WTC11 (cell line): ENCODE data around the gene TESK2. TPM values are rescaled to one million over a fixed set of nuclear protein-coding genes. Genes with fewer than 3 reads are reported as not detected.

Source experiments
- ATAC-seq: fragments of 200-7000 bp; cut with Tn5 transposase; 2 replicates; pipeline ENCODE4 v1.10.0; 2021; ENCODE audit warnings: mild to moderate bottlenecking, moderate library complexity
- CTCF ChIA-PET: fragments of 300-600 bp; sonication (Branson Sonifier 250); formaldehyde crosslinking; loops from one replicate; lab custom pipeline; 2021; ENCODE audit warnings: antibody characterized with exemption; lab: Charles Lee
- POLR2A ChIA-PET: fragments of 350-600 bp; sonication (Branson Sonifier 250); formaldehyde crosslinking; loops from one replicate; lab custom pipeline; 2021; ENCODE audit warnings: antibody characterized with exemption; lab: Charles Lee
- DNase-seq: peaks from one replicate; pipeline ENCODE4 v3.0.0; 2021; ENCODE audit warnings: low spot score
- H3K27ac Mint-ChIP-seq: 2 replicates; pipeline ENCODE4 v1.8.0; 2021; ENCODE audit warnings: mixed read lengths
- H3K27me3 Mint-ChIP-seq: 2 replicates; pipeline ENCODE4 v1.8.0; 2021; ENCODE audit warnings: low read depth, mild to moderate bottlenecking, moderate library complexity, mixed read lengths
- H3K36me3 Mint-ChIP-seq: 2 replicates; pipeline ENCODE4 v1.8.0; 2021; ENCODE audit warnings: mixed read lengths
- H3K4me1 Mint-ChIP-seq: 2 replicates; pipeline ENCODE4 v1.8.0; 2022; ENCODE audit warnings: mixed read lengths
- H3K4me3 Mint-ChIP-seq: 2 replicates; pipeline ENCODE4 v1.8.0; 2021; ENCODE audit warnings: mild to moderate bottlenecking, moderate library complexity, mixed read lengths
- H3K9me3 Mint-ChIP-seq: 2 replicates; pipeline ENCODE4 v1.8.0; 2021; ENCODE audit warnings: mixed read lengths
- FOXJ3 ChIP-seq: sonication (generic); formaldehyde crosslinking; IDR thresholded peaks from 2 replicates; pipeline ENCODE4 v1.9.0; 2021; ENCODE audit warnings: missing genetic modification reagents, mild to moderate bottlenecking, borderline replicate concordance
- FOXK1 ChIP-seq: sonication (generic); formaldehyde crosslinking; IDR thresholded peaks from 2 replicates; pipeline ENCODE4 v1.8.0; 2022; ENCODE audit warnings: mild to moderate bottlenecking, moderate library complexity, missing genetic modification reagents
- GABPB1 ChIP-seq: sonication (generic); formaldehyde crosslinking; IDR thresholded peaks from 2 replicates; pipeline ENCODE4 v1.8.1; 2023; ENCODE audit warnings: mild to moderate bottlenecking, missing genetic modification reagents
- GTF2I ChIP-seq: fragments of 250-450 bp; sonication (Bioruptor Pico); conservative IDR thresholded peaks from 2 replicates; pipeline ENCODE4 v1.4.0; 2021; ENCODE audit warnings: mild to moderate bottlenecking
- JAZF1 ChIP-seq: fragments of 250-450 bp; sonication (Bioruptor Pico); IDR thresholded peaks from 2 replicates; pipeline ENCODE4 v1.9.0; 2021; ENCODE audit warnings: moderate library complexity, mild to moderate bottlenecking, inconsistent platforms
- JUN ChIP-seq: sonication (generic); formaldehyde crosslinking; IDR thresholded peaks from 2 replicates; pipeline ENCODE4 v1.8.0; 2023; ENCODE audit warnings: mild to moderate bottlenecking, missing genetic modification reagents
- MYBL2 ChIP-seq: sonication (generic); formaldehyde crosslinking; IDR thresholded peaks from 2 replicates; pipeline ENCODE4 v1.8.1; 2023; ENCODE audit warnings: mild to moderate bottlenecking, moderate library complexity, missing genetic modification reagents
- NR1H2 ChIP-seq: sonication (generic); formaldehyde crosslinking; IDR thresholded peaks from 2 replicates; pipeline ENCODE4 v1.9.0; 2021; ENCODE audit warnings: mild to moderate bottlenecking, moderate library complexity, missing genetic modification reagents
- NR2C2 ChIP-seq: sonication (generic); formaldehyde crosslinking; IDR thresholded peaks from 2 replicates; pipeline ENCODE4 v1.8.0; 2022; ENCODE audit warnings: mild to moderate bottlenecking, missing genetic modification reagents
- SP1 ChIP-seq: sonication (generic); formaldehyde crosslinking; conservative IDR thresholded peaks from 2 replicates; pipeline ENCODE4 v1.8.1; 2022; ENCODE audit warnings: missing genetic modification reagents
- TEAD4 ChIP-seq: sonication (generic); formaldehyde crosslinking; IDR thresholded peaks from 2 replicates; pipeline ENCODE4 v1.8.0; 2022; ENCODE audit warnings: mild to moderate bottlenecking, missing genetic modification reagents
- ZNF138 ChIP-seq: sonication (generic); formaldehyde crosslinking; conservative IDR thresholded peaks from 2 replicates; pipeline ENCODE4 v1.8.1; 2022; ENCODE audit warnings: mild to moderate bottlenecking, moderate library complexity, missing genetic modification reagents
- ZNF317 ChIP-seq: sonication (generic); formaldehyde crosslinking; IDR thresholded peaks from 2 replicates; pipeline ENCODE4 v1.8.1; 2023; ENCODE audit warnings: low read depth, mild to moderate bottlenecking, moderate library complexity, missing genetic modification reagents, borderline replicate concordance
- ZNF671 ChIP-seq: fragments of 250-450 bp; sonication (Bioruptor Pico); IDR thresholded peaks from 2 replicates; pipeline ENCODE4 v1.8.0; 2021; ENCODE audit warnings: mild to moderate bottlenecking
- total RNA-seq: library from RNA; stranded (reverse); gene quantifications from 3 replicates; pipeline ENCODE4 v1.2.3, GENCODE V29; 2021
- TF ChIP-seq, protein P1 (sequence below): sonication (generic); formaldehyde crosslinking; IDR thresholded peaks from 2 replicates; pipeline ENCODE4 v1.8.0; 2022; ENCODE audit warnings: missing genetic modification reagents
- TF ChIP-seq, protein P2 (sequence below): sonication (generic); formaldehyde crosslinking; IDR thresholded peaks from 2 replicates; pipeline ENCODE4 v1.8.1; 2023; ENCODE audit warnings: mild to moderate bottlenecking, missing genetic modification reagents
- TF ChIP-seq, protein P3 (sequence below): sonication (generic); formaldehyde crosslinking; conservative IDR thresholded peaks from 2 replicates; pipeline ENCODE4 v1.8.1; 2023; ENCODE audit warnings: mild to moderate bottlenecking, low read depth, missing genetic modification reagents, moderate library complexity
- TF ChIP-seq, protein P4 (sequence below): fragments of 250-450 bp; sonication (Bioruptor Pico); IDR thresholded peaks from 2 replicates; pipeline ENCODE4 v1.9.0; 2021; ENCODE audit warnings: mild to moderate bottlenecking
- TF ChIP-seq, protein P5 (sequence below): sonication (generic); formaldehyde crosslinking; IDR thresholded peaks from 2 replicates; pipeline ENCODE4 v1.8.0; 2022; ENCODE audit warnings: mild to moderate bottlenecking, missing genetic modification reagents

Gene TESK2
- total RNA-seq, 1 experiment from 2014 or later, result 13.3 TPM

DNA sequence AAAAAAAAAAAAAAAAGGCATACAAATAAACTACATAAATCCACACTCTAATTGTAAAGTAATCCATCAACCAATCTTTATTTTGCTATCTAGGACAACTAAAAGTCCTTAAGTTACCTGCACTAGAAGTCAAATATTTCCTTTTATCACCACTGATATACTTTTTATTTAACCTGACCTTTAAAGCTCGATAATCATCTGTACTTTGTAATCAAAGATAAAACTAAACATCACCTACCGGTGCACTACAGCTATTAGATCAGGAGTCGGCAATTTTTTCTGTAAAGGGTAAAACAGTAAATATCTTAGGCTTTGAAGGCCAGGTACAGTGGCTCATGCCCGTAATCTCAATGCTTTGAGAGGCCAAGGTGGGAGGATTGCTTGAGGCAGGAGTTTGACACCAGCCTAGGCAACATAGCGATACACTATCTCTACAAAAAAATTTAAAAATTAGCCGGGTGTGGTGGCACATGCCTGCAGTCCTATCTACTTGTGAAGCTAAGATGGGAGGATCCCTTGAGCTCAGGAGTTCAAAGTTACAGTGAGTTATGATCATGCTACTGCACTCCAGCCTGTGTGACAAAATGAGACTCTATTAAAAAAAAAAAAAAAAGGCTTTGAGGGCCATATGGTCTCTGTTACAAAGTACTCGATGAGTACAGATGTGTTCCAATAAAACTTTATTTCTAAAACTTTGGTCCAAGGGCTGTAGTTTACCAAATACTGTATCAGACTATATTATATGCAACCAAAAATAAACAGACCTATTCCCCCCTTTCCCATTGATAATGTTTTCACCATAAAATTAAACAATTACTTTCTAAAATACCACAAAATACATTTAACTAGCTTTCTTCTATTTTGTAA is 47.1 kb downstream of the TESK2 start:
- ChIA-PET POLR2A (interaction anchor here (0.6 to 0.7 kb wide), 2 partner anchors 132 to 486 kb away, joined by 4 to 5 read pairs; no protein-coding TSS in a partner anchor), CTCF (no interaction called here)
- Mint-ChIP-seq H3K27ac (no peak overlapping the region), H3K36me3 (no peaks in the 10 kb centered on the region), H3K9me3 (peaks cover 9% of the 10 kb centered on the region; the same call in 1 of the 2 replicates), H3K4me3 (no peak overlapping the region), H3K27me3 (no peaks in the 10 kb centered on the region), H3K4me1 (no peaks in the 10 kb centered on the region)
- DNase-seq, result no peak
- ATAC-seq, result no peak
- no peak for TF ChIP-seq TEAD4 (CRISPR knock-in tag)
- no peak for TF ChIP-seq ZNF138 (CRISPR knock-in tag)

DNA sequence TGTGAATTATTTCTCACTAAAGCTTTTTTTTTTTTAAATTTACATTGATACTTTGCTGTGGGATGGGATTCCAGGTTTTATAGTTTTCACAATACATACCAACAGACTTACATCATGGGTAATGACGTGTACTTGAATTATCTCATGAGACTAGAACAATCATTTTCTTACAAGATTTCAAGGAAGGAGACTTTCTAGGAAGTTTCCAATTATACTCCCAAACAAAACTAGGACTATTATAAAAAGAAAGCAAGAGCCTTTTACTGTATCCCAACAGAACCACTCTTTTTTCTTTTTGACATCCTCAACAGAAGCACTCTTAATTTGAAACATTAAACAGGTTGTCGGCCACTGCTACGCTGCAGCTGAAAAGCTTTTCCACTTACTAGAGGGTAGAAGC is 48.7 kb downstream of the TESK2 start:
- ChIA-PET CTCF (no interaction called here), POLR2A (no interaction called here)
- Mint-ChIP-seq H3K27ac (no peak overlapping the region), H3K27me3 (no peaks in the 10 kb centered on the region), H3K36me3 (no peaks in the 10 kb centered on the region), H3K9me3 (peaks cover 9% of the 10 kb centered on the region; the same call in 1 of the 2 replicates), H3K4me3 (no peak overlapping the region), H3K4me1 (no peaks in the 10 kb centered on the region)
- TF ChIP-seq JUN, result no peak
- TF ChIP-seq, protein P1, sequence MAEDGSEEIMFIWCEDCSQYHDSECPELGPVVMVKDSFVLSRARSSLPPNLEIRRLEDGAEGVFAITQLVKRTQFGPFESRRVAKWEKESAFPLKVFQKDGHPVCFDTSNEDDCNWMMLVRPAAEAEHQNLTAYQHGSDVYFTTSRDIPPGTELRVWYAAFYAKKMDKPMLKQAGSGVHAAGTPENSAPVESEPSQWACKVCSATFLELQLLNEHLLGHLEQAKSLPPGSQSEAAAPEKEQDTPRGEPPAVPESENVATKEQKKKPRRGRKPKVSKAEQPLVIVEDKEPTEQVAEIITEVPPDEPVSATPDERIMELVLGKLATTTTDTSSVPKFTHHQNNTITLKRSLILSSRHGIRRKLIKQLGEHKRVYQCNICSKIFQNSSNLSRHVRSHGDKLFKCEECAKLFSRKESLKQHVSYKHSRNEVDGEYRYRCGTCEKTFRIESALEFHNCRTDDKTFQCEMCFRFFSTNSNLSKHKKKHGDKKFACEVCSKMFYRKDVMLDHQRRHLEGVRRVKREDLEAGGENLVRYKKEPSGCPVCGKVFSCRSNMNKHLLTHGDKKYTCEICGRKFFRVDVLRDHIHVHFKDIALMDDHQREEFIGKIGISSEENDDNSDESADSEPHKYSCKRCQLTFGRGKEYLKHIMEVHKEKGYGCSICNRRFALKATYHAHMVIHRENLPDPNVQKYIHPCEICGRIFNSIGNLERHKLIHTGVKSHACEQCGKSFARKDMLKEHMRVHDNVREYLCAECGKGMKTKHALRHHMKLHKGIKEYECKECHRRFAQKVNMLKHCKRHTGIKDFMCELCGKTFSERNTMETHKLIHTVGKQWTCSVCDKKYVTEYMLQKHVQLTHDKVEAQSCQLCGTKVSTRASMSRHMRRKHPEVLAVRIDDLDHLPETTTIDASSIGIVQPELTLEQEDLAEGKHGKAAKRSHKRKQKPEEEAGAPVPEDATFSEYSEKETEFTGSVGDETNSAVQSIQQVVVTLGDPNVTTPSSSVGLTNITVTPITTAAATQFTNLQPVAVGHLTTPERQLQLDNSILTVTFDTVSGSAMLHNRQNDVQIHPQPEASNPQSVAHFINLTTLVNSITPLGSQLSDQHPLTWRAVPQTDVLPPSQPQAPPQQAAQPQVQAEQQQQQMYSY (CRISPR knock-in tag), result no peak
- TF ChIP-seq NR1H2, result no peak
- TF ChIP-seq, protein P2, sequence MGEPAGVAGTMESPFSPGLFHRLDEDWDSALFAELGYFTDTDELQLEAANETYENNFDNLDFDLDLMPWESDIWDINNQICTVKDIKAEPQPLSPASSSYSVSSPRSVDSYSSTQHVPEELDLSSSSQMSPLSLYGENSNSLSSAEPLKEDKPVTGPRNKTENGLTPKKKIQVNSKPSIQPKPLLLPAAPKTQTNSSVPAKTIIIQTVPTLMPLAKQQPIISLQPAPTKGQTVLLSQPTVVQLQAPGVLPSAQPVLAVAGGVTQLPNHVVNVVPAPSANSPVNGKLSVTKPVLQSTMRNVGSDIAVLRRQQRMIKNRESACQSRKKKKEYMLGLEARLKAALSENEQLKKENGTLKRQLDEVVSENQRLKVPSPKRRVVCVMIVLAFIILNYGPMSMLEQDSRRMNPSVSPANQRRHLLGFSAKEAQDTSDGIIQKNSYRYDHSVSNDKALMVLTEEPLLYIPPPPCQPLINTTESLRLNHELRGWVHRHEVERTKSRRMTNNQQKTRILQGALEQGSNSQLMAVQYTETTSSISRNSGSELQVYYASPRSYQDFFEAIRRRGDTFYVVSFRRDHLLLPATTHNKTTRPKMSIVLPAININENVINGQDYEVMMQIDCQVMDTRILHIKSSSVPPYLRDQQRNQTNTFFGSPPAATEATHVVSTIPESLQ (CRISPR knock-in tag), result no peak
- DNase-seq (no peak), ATAC-seq (no peak)

DNA sequence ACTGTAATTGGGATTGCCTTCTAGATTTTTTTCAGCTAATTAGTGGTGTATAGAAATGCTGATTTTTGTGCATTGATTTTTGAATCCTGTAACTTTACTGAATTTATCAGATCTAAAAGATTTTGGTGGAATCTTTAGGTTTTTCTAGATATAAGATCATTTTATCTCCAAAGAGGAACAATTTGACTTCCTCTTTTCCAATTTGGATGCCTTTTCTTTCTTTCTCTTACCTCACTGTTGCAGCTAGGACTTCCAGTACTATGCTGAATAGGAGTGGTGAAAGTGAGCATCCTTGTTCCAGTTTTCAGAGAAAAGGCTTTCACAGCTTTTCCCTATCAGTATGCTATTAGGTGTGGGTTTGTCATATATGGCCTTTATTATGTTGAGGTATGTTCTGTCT is 53.6 kb downstream of the TESK2 start:
- Mint-ChIP-seq H3K4me1 (no peaks in the 10 kb centered on the region), H3K36me3 (no peaks in the 10 kb centered on the region)
- CTCF ChIA-PET, result interaction anchor here (0.6 to 1.6 kb wide), 2 partner anchors 56 to 77 kb away, joined by 3 read pairs; no protein-coding TSS in a partner anchor

DNA sequence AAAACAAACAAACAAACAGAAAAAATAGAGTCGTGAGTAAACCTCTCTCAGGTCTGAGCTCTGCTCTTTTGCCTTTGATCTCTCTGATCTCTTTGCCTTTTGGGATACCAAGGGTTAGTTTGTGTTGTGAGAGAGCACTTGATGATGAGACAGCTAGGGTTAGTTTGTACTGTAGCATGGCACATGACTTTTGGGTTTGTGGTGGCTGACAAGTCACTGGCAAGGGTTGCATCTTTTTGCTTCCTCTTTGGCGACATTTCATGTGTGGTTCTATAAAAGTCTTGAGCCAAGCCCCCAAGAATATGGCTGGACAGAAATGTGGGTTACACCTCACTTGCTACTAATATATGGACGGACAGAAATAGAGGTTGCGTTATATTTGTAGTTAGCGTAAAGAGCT is 60.5 kb downstream of the TESK2 start:
- no peaks in the 10 kb centered on the region; the same call in 1 of the 2 replicates for H3K27me3 Mint-ChIP-seq
- DNase-seq (no peak), ATAC-seq (no peak)
- ChIA-PET POLR2A (no interaction called here), CTCF (no interaction called here)
- no peaks in the 10 kb centered on the region for H3K36me3 Mint-ChIP-seq
- peak overlapping the region; percentile 4 for H3K27ac Mint-ChIP-seq
- TF ChIP-seq FOXK1 (CRISPR knock-in tag), result no peak
- no peak for TF ChIP-seq JAZF1 (CRISPR knock-in tag)
- no peak for TF ChIP-seq GABPB1 (CRISPR knock-in tag)
- no peak for TF ChIP-seq MYBL2 (CRISPR knock-in tag)
- TF ChIP-seq NR2C2 (CRISPR knock-in tag), result no peak
- no peak for TF ChIP-seq GTF2I
- no peak for TF ChIP-seq ZNF671
- no peak for TF ChIP-seq SP1 (CRISPR knock-in tag)
- TF ChIP-seq, protein P3, sequence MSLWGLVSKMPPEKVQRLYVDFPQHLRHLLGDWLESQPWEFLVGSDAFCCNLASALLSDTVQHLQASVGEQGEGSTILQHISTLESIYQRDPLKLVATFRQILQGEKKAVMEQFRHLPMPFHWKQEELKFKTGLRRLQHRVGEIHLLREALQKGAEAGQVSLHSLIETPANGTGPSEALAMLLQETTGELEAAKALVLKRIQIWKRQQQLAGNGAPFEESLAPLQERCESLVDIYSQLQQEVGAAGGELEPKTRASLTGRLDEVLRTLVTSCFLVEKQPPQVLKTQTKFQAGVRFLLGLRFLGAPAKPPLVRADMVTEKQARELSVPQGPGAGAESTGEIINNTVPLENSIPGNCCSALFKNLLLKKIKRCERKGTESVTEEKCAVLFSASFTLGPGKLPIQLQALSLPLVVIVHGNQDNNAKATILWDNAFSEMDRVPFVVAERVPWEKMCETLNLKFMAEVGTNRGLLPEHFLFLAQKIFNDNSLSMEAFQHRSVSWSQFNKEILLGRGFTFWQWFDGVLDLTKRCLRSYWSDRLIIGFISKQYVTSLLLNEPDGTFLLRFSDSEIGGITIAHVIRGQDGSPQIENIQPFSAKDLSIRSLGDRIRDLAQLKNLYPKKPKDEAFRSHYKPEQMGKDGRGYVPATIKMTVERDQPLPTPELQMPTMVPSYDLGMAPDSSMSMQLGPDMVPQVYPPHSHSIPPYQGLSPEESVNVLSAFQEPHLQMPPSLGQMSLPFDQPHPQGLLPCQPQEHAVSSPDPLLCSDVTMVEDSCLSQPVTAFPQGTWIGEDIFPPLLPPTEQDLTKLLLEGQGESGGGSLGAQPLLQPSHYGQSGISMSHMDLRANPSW (CRISPR knock-in tag), result no peak
- TF ChIP-seq, protein P4, sequence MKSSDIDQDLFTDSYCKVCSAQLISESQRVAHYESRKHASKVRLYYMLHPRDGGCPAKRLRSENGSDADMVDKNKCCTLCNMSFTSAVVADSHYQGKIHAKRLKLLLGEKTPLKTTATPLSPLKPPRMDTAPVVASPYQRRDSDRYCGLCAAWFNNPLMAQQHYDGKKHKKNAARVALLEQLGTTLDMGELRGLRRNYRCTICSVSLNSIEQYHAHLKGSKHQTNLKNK (CRISPR knock-in tag), result no peak
- TF ChIP-seq, protein P5, sequence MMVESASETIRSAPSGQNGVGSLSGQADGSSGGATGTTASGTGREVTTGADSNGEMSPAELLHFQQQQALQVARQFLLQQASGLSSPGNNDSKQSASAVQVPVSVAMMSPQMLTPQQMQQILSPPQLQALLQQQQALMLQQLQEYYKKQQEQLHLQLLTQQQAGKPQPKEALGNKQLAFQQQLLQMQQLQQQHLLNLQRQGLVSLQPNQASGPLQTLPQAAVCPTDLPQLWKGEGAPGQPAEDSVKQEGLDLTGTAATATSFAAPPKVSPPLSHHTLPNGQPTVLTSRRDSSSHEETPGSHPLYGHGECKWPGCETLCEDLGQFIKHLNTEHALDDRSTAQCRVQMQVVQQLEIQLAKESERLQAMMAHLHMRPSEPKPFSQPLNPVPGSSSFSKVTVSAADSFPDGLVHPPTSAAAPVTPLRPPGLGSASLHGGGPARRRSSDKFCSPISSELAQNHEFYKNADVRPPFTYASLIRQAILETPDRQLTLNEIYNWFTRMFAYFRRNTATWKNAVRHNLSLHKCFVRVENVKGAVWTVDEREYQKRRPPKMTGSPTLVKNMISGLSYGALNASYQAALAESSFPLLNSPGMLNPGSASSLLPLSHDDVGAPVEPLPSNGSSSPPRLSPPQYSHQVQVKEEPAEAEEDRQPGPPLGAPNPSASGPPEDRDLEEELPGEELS, result no peak
- no peaks in the 10 kb centered on the region for H3K4me1 Mint-ChIP-seq
- no peak overlapping the region for H3K4me3 Mint-ChIP-seq
- no peaks in the 10 kb centered on the region for H3K9me3 Mint-ChIP-seq

More for the DNA sequence above, 53.6 kb downstream of the TESK2 start:
- TF ChIP-seq FOXJ3, result no peak
- TF ChIP-seq ZNF317 (CRISPR knock-in tag), result no peak
- Mint-ChIP-seq H3K27me3 (no peaks in the 10 kb centered on the region; the same call in 1 of the 2 replicates), H3K9me3 (no peaks in the 10 kb centered on the region), H3K4me3 (no peak overlapping the region), H3K27ac (no peak overlapping the region)
- POLR2A ChIA-PET, result no interaction called here
- ATAC-seq, result no peak
- no peak for DNase-seq
